Upper lobe of left lung (tissue), 6 donors: Measurements from ENCODE around the gene YKT6. TPM values are rescaled to one million over a fixed set of nuclear protein-coding genes. Genes with fewer than 3 reads are reported as not detected.
A peak's percentile ranks its signal among the peaks of the same experiment; 100 is the strongest.

ENCODE experiments used
- ATAC-seq, 2 donors: fragments of 200-7000 bp; cut with Tn5 transposase; one replicate each; pipeline ENCODE4 v1.9.1; 2022; ENCODE audit warnings: mild to moderate bottlenecking in 2 of 2, moderate library complexity in 2 of 2; ENCODE audit not compliant: low FRiP score in 2 of 2
- DNase-seq, 2 donors: peaks; one replicate each; pipeline ENCODE4 v3.0.0-alpha.2; 2019 to 2020
- H3K27ac ChIP-seq, 4 donors: fragments of 200-600 bp; sonication (generic); one replicate each; pipeline ENCODE4 v1.5.1; 2016 to 2019
- H3K27me3 ChIP-seq, 4 donors: fragments of 200-600 bp; sonication (generic); one replicate each; pipeline ENCODE4 v1.5.1; 2017 to 2019
- H3K36me3 ChIP-seq, 4 donors: fragments of 200-600 bp; sonication (generic); one replicate each; pipeline ENCODE4 v1.5.1; 2016 to 2019
- H3K4me1 ChIP-seq, 4 donors: fragments of 200-600 bp; sonication (generic); one replicate each; pipeline ENCODE4 v1.5.1; 2018 to 2019
- H3K4me3 ChIP-seq, 4 donors: fragments of 200-600 bp; sonication (generic); one replicate each; pipeline ENCODE4 v1.5.1; 2017 to 2019; ENCODE audit warnings: mild to moderate bottlenecking in 2 of 4, moderate library complexity in 1 of 4
- H3K9me3 ChIP-seq, 4 donors: fragments of 200-600 bp; sonication (generic); one replicate each; pipeline ENCODE4 v1.5.1; 2018 to 2019
- CTCF ChIP-seq, 6 experiments: fragments of 450-650 bp in 4 of 6; fragments of 200-600 bp in 2 of 6; sonication (generic) in 2 of 6; IDR thresholded peaks; one replicate each; pipeline ENCODE4 v1.5.1; 2016 to 2019; ENCODE audit warnings: antibody characterized with exemption in 6 of 6
- EP300 ChIP-seq, 4 donors: sonication (generic); formaldehyde crosslinking; IDR thresholded peaks; one replicate each; pipeline ENCODE4 v1.5.1; 2017; ENCODE audit warnings: antibody characterized with exemption in 4 of 4, control low read depth in 2 of 4
- POLR2A ChIP-seq, 4 donors: fragments of 450-650 bp; IDR thresholded peaks; one replicate each; pipeline ENCODE4 v1.5.1; 2016 to 2017; ENCODE audit warnings: antibody characterized with exemption in 4 of 4, mild to moderate bottlenecking in 2 of 4
- POLR2AphosphoS5 ChIP-seq, 2 donors: sonication (generic); formaldehyde crosslinking; IDR thresholded peaks; one replicate each; pipeline ENCODE4 v1.5.1; 2017; ENCODE audit warnings: antibody characterized with exemption in 2 of 2
- WGBS, 2 donors: methylation state at CpG; one replicate each; pipeline ENCODE4 v1.1.5; 2017 to 2018; 5-methylcytosine and 5-hydroxymethylcytosine counted together
- total RNA-seq, 6 donors: library from RNA; depleted of rRNA in 4 of 6; stranded (reverse); fragments of >200 nt in 4 of 6; gene quantifications; one replicate each; pipeline versions ENCODE4 v1.1.0 to v1.2.1, GENCODE V29; 2016 to 2021
- donor health status: DM: no; HTN: no; CAD: no; lungs with moderate emphysema.
- donor health status: DM: no; HTN: yes; CAD: no; lungs with severe emphysema.

Gene YKT6
- total RNA-seq, 6 donors from 2014 or later: 29.3 to 70.2 (median 53.1) TPM

DNA sequence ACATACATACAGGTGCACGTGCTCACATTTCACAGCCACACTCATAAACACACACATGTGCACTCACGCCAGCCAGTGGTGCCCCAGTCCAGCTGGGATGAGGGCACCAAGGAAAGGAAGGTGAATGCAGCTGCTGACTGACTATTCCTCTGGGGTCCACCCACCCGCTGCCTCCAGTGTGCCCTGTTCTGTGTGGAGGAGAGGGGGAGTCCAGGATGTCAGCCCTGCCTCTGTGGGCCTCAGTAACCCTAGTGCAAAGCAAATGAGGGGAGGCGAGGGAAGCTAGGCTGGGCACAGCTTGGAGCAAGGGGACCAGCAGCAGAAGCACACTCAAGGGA lies 57.6 kb downstream of the YKT6 start:
- peak overlapping the region in 3 of 4 donors; percentile 65 to 77 (median 65) for H3K27ac ChIP-seq
- no peak overlapping the region for H3K4me3 ChIP-seq
- no peaks in the 10 kb centered on the region for H3K27me3 ChIP-seq
- H3K9me3 ChIP-seq: no peaks in the 10 kb centered on the region
- 69 to 80% methylated on average over 4 of the region's 4 CpGs for WGBS, 2 donors
- TF ChIP-seq EP300 (IDR thresholded peaks at IDR 0.05): no peak
- no peak for TF ChIP-seq POLR2A (IDR thresholded peaks at IDR 0.05)
- TF ChIP-seq POLR2AphosphoS5 (IDR thresholded peaks at IDR 0.05): no peak
- TF ChIP-seq CTCF (IDR thresholded peaks at IDR 0.05): no peak
- peaks cover 21 to 32% (median 26%) of the 10 kb centered on the region in 4 donors for H3K4me1 ChIP-seq
- no peaks in the 10 kb centered on the region for H3K36me3 ChIP-seq
- ATAC-seq (no peak), DNase-seq (no peak)

- H3K27ac ChIP-seq: peak overlapping the region; percentile 65 to 77 (median 65)
- ATAC-seq: no peak
- TF ChIP-seq EP300 (IDR thresholded peaks at IDR 0.05) (no peak), POLR2A (IDR thresholded peaks at IDR 0.05) (no peak), POLR2AphosphoS5 (IDR thresholded peaks at IDR 0.05) (no peak), CTCF (IDR thresholded peaks at IDR 0.05) (no peak)
- peak in 1 of 2 donors; percentile 74 for DNase-seq
- no peaks in the 10 kb centered on the region for H3K27me3 ChIP-seq
- H3K9me3 ChIP-seq: no peaks in the 10 kb centered on the region
- H3K4me3 ChIP-seq: no peak overlapping the region
- H3K36me3 ChIP-seq: no peaks in the 10 kb centered on the region
- WGBS, 2 donors: 83 to 92% methylated on average over 1 to 14 of the region's 14 CpGs
- H3K4me1 ChIP-seq: peaks cover 21 to 32% (median 26%) of the 10 kb centered on the region in 4 donors
These were observed 58.2 kb downstream of the YKT6 start for GRCh38 chr7:44258865-44259546.

GRCh38 chr7:44259547-44260457 lies 59.0 kb downstream of the YKT6 start:
- H3K27me3 ChIP-seq: no peaks in the 10 kb centered on the region
- DNase-seq: peak; percentile 26 to 42
- H3K4me1 ChIP-seq: peaks cover 21 to 32% (median 26%) of the 10 kb centered on the region in 4 donors
- peak; percentile 53 to 74 for TF ChIP-seq POLR2AphosphoS5 (IDR thresholded peaks at IDR 0.05)
- TF ChIP-seq EP300 (IDR thresholded peaks at IDR 0.05): no peak
- no peak overlapping the region for H3K4me3 ChIP-seq
- no peaks in the 10 kb centered on the region for H3K36me3 ChIP-seq
- peak in 1 of 2 donors; percentile 71 for ATAC-seq
- 68 to 70% methylated on average over 17 to 18 of the region's 18 CpGs for WGBS, 2 donors
- H3K27ac ChIP-seq: peak overlapping the region in 3 of 4 donors; percentile 65 to 77 (median 65)
- H3K9me3 ChIP-seq: no peaks in the 10 kb centered on the region

DNA sequence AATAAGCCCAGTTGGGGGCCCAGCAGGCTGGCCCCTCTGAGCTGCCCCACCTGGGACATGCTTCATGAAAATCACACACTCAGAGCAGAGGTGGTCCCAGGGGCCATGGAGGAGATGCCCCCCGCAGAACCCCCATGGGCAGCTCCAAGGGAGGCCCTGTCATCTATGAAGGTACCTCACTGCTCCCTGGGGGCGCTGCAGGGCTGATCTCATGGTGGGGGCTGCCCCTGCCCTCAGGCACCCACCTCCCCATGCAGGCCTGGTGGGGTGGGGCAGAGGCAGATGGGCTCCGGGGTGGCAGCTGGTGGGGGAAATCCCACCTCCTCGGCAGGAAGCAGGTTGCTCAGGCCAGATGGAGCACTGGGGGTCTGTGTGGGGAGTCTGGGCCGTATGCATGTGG lies 60.5 kb downstream of the YKT6 start:
- no peak for TF ChIP-seq POLR2A (IDR thresholded peaks at IDR 0.05)
- TF ChIP-seq CTCF (IDR thresholded peaks at IDR 0.05): no peak
- no peak for TF ChIP-seq POLR2AphosphoS5 (IDR thresholded peaks at IDR 0.05)
- no peak for TF ChIP-seq EP300 (IDR thresholded peaks at IDR 0.05)
- Histone ChIP-seq H3K27ac (no peak overlapping the region), H3K36me3 (no peaks in the 10 kb centered on the region), H3K4me1 (peaks cover 21 to 32% (median 26%) of the 10 kb centered on the region in 4 donors), H3K9me3 (no peaks in the 10 kb centered on the region), H3K27me3 (no peaks in the 10 kb centered on the region), H3K4me3 (no peak overlapping the region)
- DNase-seq (peak in 1 of 2 donors; percentile 64), ATAC-seq (no peak)
- 72 to 76% methylated on average over 3 to 5 of the region's 5 CpGs for WGBS, 2 donors

DNA sequence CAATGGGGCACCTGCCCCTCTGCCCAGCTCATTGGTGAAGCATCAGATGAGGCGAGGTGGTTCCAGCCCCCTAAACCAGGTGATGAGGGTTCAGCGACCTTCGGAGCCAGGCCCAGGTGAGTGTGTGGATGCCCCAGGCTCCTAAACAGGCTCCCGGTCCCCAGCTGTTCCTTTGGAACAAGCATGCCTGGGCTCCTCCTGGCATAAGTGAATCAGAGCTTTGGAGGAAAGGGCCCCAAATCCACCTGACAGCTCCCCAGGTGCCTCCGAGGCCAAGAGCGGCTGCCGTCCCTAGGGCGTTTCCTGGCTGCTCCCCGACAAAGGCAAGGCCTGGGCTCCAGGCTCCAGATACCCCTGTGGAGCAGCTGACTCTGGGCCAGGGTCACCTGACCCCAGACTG lies 61.3 kb downstream of the YKT6 start:
- H3K4me1 ChIP-seq: peaks cover 21 to 31% (median 26%) of the 10 kb centered on the region in 4 donors
- DNase-seq (peak in 1 of 2 donors; percentile 47), ATAC-seq (no peak)
- H3K27me3 ChIP-seq: no peaks in the 10 kb centered on the region
- 97 to 100% methylated on average over 1 to 9 of the region's 9 CpGs for WGBS, 2 donors
- no peak overlapping the region for H3K4me3 ChIP-seq
- no peak for TF ChIP-seq CTCF (IDR thresholded peaks at IDR 0.05)
- no peak for TF ChIP-seq POLR2AphosphoS5 (IDR thresholded peaks at IDR 0.05)
- no peak for TF ChIP-seq POLR2A (IDR thresholded peaks at IDR 0.05)
- no peak for TF ChIP-seq EP300 (IDR thresholded peaks at IDR 0.05)
- no peaks in the 10 kb centered on the region for H3K9me3 ChIP-seq
- H3K36me3 ChIP-seq: no peaks in the 10 kb centered on the region
- H3K27ac ChIP-seq: no peak overlapping the region
